ENCODE results near the gene MCCC2.
"Not testable (repeated sequence)": the region's sequence is repeated elsewhere in the genome, so short reads cannot be mapped to it uniquely, and the experiment has no call there.

GRCh38 chr5:71575588-71575987, 11.6 kb upstream of the MCCC2 start:
- TF ChIP-seq CTCF, POLR2A, EP300, POLR2AphosphoS5 (IDR thresholded peaks at IDR 0.05): not testable (repeated sequence)
